Ammon's horn (tissue), 1 donor: ENCODE results near the gene CASK.

Source experiments
- DNase-seq: peaks from one replicate; pipeline ENCODE4 v3.0.0-alpha.2; 2016; ENCODE audit warnings: low spot score

Gene CASK

GRCh38 chrX:41923211-41923977 is at the start of gene CASK:
TSS of gene CASK (minus strand) at chrX:41923554. CDS start at chrX:41922988, 566 bp downstream.
- DNase-seq, result peak; percentile 95

DNA sequence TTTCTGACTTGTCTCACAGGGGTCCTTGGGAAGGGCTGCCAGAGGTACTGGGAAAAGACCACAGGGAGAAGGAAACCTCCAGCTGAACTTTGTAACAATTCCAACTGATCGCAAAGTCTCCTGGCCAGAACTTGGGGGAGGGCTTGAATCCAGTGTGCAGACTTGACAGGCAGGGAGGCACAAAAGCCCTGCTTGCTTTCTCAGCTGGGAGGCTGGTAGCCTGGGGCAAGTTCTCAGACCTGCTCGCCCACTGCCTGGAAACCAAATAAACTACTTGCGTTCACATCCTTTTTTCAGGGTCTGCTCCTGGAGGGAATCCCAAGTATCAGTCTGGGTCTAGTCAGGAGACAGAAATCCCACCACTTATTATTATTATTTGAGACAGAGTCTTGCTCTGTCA is 48.0 kb upstream of the CASK start:
- DNase-seq, result no peak

GRCh38 chrX:41970419-41970818 is 47.1 kb upstream of the CASK start:
- no peak for DNase-seq

- no peak for DNase-seq
Observed at GRCh38 chrX:41963348-41963747, 40.0 kb upstream of the CASK start.

- no peak for DNase-seq
Observed at GRCh38 chrX:41960142-41960541, 36.8 kb upstream of the CASK start.

GRCh38 chrX:41958861-41959260 is 35.5 kb upstream of the CASK start:
- no peak for DNase-seq

- no peak for DNase-seq
Observed at GRCh38 chrX:41956027-41956426, 32.7 kb upstream of the CASK start.

GRCh38 chrX:41952102-41952501 is 28.7 kb upstream of the CASK start:
- DNase-seq, result no peak

DNA sequence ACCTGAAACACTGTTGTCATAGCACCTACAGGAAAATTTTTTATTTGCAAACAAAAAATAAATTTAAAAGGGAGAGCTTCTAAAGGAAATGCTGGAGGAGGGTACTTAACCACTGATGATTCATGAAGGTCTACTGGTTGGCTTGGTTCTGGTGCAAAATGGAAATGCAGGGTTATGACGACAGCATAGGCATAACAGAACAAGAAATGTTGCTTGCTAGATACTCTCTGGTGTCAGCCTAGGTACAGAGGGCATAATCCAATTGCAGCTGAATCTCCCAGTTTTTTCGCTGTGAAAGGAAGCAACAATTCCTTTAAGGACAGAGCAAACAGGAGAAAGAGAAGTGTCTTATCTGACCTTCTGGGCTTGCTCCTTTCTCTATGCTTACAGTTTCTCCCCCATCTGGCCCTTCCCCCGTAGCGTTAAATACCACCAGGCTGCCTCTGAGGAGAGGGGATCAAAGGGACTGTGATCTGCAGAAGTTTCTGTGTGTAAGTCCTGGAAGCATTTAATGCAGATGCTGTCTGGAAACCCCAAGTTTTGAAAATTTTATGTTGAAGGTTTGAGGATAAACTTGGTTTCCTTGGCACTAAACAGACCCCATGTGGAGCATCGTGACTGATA is 23.7 kb upstream of the CASK start:
- DNase-seq, result no peak

GRCh38 chrX:41946235-41946634 is 22.9 kb upstream of the CASK start:
- no peak for DNase-seq

GRCh38 chrX:41935832-41936231 is 12.5 kb upstream of the CASK start:
- DNase-seq, result no peak

DNA sequence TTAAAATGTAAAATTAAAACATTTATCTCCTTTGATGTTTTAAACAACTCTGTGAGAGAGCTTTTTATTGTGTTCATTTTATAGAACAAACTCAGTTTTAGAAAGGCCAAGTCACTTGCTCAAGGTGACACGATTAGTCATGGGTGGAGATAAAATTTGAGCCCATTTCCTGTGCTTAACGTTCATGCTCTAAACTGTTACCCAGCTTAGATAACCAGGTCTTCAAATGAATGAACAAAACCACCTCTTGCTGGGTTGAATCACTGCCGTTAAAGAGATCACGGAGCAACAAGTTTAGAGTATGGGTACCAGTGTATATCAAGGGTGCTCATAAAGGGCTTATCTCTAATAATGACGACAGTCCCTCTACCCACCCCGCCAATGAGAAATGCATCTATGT is 10.2 kb upstream of the CASK start:
- DNase-seq, result no peak

DNA sequence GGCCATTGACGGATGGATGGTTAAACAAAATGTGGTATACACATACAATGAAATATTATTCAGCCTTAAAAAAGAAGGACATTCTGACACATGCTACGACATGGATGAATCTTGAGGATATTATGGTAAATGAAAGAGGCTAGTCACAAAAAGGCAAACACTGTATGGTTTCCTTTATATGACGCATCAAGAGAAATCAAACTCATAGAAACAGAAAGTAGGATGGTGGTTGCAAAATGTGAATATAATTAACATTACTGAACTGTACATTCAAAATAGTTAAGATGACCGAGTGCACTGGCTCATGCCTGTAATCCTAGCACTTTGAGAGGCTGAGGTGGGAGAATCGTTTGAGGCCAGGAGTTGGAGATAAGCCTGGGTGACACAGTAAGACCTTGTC is 9.5 kb upstream of the CASK start:
- no peak for DNase-seq

DNA sequence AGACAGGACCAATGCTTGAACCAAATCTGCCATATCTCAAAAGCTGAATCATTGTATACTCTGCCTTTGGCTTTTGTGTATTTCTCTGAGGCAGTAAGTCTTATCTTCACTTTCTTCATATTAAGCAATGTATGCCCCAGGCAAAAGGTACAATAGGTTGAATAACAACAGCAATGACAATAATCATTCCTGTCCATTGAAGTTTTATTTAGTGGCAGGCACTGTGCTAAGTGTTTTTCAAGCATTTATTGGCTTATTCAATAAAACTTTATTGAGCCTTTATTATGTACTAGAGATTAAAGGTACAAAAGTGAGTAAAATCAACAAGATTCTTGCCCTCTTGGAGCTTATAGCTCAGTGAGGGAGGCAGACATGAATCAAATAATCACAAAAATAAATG is 8.2 kb upstream of the CASK start:
- no peak for DNase-seq

GRCh38 chrX:41923978-41924683 is 777 bp upstream of the CASK start:
- DNase-seq, result peak; percentile 35

DNA sequence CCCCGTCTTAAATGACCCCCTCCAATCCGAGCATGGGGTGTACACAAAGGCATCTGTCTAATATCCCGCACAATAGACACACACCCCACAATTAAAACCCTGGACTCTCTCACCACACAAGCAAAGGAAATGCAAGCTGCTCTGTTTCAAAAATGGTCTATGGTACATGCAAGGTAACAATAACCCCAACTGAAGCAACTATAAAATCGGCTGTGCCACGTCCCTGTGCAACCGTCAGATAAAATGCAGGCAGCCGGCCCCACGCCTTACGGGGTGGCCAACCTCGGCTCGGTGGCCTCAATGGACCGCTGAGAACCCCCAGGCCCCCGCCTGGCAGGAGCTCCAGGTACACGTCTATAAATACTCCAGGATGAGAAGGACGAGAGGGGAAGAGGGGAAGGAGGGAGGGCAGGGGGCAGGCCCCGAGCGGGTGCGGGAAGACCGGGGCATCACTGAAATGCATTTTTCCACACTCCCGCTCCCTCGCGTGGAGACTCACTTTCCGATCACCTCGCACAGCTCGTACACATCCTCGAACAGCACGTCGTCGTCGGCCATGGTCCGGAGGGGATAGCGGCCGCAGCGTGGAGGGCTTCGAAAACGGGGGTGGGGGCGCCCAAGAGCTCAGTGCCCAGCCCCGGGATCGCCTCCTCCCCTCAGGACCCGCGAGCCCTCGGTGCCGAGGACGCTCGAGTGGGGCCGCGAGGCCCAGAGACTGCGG is 763 bp downstream of the CASK start:
- peak; percentile 15 for DNase-seq

GRCh38 chrX:41921492-41922430 is 1.6 kb downstream of the CASK start:
- DNase-seq, result peak; percentile 7

- no peak for DNase-seq
Observed at GRCh38 chrX:41919870-41920269, 3.5 kb downstream of the CASK start.

DNA sequence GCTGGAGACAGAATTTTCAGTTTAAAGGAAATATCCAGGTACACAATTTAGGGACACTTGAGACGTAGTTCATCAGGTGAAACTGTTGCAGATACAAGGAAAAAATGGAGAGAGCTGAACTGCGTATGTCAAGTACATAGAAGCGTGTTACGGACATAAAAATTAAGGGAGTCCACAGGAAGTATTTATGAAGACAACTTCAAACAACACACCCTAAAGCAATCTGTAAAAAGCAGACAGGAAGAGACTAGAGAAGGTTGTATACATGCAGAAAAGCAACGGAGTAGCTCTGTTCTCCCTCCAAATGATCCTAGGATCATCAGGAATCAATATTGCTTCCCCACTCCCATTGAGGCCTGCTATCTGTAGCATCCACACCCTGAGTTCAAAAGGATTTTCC is 5.8 kb downstream of the CASK start:
- DNase-seq, result no peak

- DNase-seq, result no peak
Observed at GRCh38 chrX:41913476-41913875, 9.9 kb downstream of the CASK start.

DNA sequence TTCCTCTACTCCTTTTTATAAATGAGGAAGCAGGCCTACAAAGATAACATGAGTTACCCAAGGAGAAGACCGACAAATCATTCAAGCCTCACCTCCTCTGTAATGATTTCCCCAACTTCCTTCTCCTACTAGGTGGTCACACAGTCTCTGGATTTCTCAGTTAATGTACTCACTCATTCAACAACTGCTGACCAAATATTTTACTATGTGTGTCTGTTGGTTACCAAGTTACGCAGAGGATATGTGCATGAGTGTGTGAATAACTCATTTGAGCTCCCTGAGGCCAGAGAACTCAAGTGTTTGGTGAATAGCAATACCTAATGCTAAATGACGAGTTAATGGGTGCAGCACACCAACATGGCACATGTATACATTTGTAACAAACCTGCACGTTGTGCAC is 10.4 kb downstream of the CASK start:
- no peak for DNase-seq
